IMR-90 (cell line): ENCODE data around the gene ANKRD26. TPM values are rescaled to one million over a fixed set of nuclear protein-coding genes. Genes with fewer than 3 reads are reported as not detected.

Experiments
- ATAC-seq: fragments of 200-7000 bp; cut with Tn5 transposase; 2 replicates; pipeline ENCODE4 v1.9.1; 2020; ENCODE audit warnings: low read depth, mild to moderate bottlenecking, moderate library complexity
- BruUV-seq: library from RNA; stranded (reverse); fragments of 400-500 nt; replicated peaks from 2 replicates; lab custom pipeline; 2021; lab: Mats Ljungman, UMichigan
- CTCF ChIA-PET: fragments of 300-600 bp; formaldehyde crosslinking; extraction: SDS; loops from one replicate; lab custom pipeline; 2021; ENCODE audit warnings: antibody characterized with exemption; lab: Yijun Ruan, JAX
- POLR2A ChIA-PET: fragments of 300-600 bp; sonication (Branson Sonifier 250); formaldehyde crosslinking; loops from one replicate; lab custom pipeline; 2022; ENCODE audit warnings: antibody characterized with exemption; ENCODE audit not compliant: unreplicated experiment; lab: Charles Lee
- DNase-seq: peaks from one replicate; pipeline ENCODE4 v3.0.0; 2013
- H2AFZ ChIP-seq: replicated peaks from 2 replicates; pipeline ENCODE3; 2013; ENCODE audit warnings: low read length, mild to moderate bottlenecking; ENCODE audit not compliant: poor library complexity
- H2AK5ac ChIP-seq: 2 replicates; pipeline ENCODE4 v1.6.1; 2013; ENCODE audit warnings: low read depth, low read length, inconsistent platforms
- H2AK9ac ChIP-seq: replicated peaks from 2 replicates; pipeline ENCODE3; 2013; ENCODE audit warnings: mild to moderate bottlenecking, low read depth, low read length, moderate library complexity; ENCODE audit not compliant: poor library complexity
- H2BK120ac ChIP-seq: 2 replicates; pipeline ENCODE4 v1.6.1; 2013; ENCODE audit warnings: low read depth, low read length, inconsistent platforms
- H2BK15ac ChIP-seq: 3 replicates; pipeline ENCODE4 v1.6.1; 2013; ENCODE audit warnings: low read depth, low read length, inconsistent platforms
- H2BK20ac ChIP-seq: 2 replicates; pipeline ENCODE4 v1.6.1; 2013; ENCODE audit warnings: low read depth, mild to moderate bottlenecking, inconsistent platforms, low read length, moderate library complexity
- H2BK5ac ChIP-seq: 2 replicates; pipeline ENCODE4 v1.6.1; 2013; ENCODE audit warnings: mild to moderate bottlenecking, low read depth, low read length, inconsistent platforms; ENCODE audit not compliant: poor library complexity, severe bottlenecking
- H3K14ac ChIP-seq: replicated peaks from 2 replicates; pipeline ENCODE4 v1.6.1; 2013; ENCODE audit warnings: low read depth, low read length, inconsistent platforms
- H3K18ac ChIP-seq: 2 replicates; pipeline ENCODE4 v1.6.1; 2013; ENCODE audit warnings: low read depth, low read length, control low read depth
- H3K23ac ChIP-seq: 2 replicates; pipeline ENCODE4 v1.6.1; 2013; ENCODE audit warnings: low read depth, low read length, inconsistent platforms
- H3K27ac ChIP-seq: 2 replicates; pipeline ENCODE4 v1.5.1; 2013; ENCODE audit warnings: mild to moderate bottlenecking, control low read depth, low read length; ENCODE audit not compliant: insufficient read depth
- H3K27me3 ChIP-seq: 2 replicates; pipeline ENCODE4 v1.6.1; 2013; ENCODE audit warnings: low read length; ENCODE audit not compliant: control insufficient read depth, insufficient read depth
- H3K36me3 ChIP-seq: 2 replicates; pipeline ENCODE4 v1.6.1; 2013; ENCODE audit warnings: low read length, mixed read lengths; ENCODE audit not compliant: control insufficient read depth, insufficient read depth
- H3K4ac ChIP-seq: 2 replicates; pipeline ENCODE4 v1.6.1; 2013; ENCODE audit warnings: low read depth, low read length, inconsistent platforms
- H3K4me1 ChIP-seq: 2 replicates; pipeline ENCODE4 v1.6.1; 2013; ENCODE audit warnings: low read length, mixed read lengths; ENCODE audit not compliant: control insufficient read depth, insufficient read depth
- H3K4me2 ChIP-seq: 2 replicates; pipeline ENCODE4 v1.6.1; 2013; ENCODE audit warnings: low read depth, mild to moderate bottlenecking, control low read depth, low read length, moderate library complexity
- H3K4me3 ChIP-seq: 2 replicates; pipeline ENCODE4 v1.5.1; 2013; ENCODE audit warnings: low read depth, mild to moderate bottlenecking, control low read depth, low read length, moderate library complexity; ENCODE audit not compliant: insufficient read depth
- H3K56ac ChIP-seq: 2 replicates; pipeline ENCODE4 v1.6.1; 2013; ENCODE audit warnings: low read length, inconsistent platforms; ENCODE audit not compliant: insufficient read depth; ENCODE audit errors: extremely low read depth
- H3K79me1 ChIP-seq, 2 experiments: 2 replicates each; pipeline ENCODE4 v1.6.1; 2013; ENCODE audit warnings: low read length in 2 of 2, inconsistent platforms in 1 of 2, low read depth in 1 of 2
- H3K9ac ChIP-seq: 2 replicates; pipeline ENCODE4 v1.6.1; 2013; ENCODE audit warnings: low read depth, low read length, control low read depth
- H3K9me1 ChIP-seq: 2 replicates; pipeline ENCODE4 v1.6.1; 2013; ENCODE audit warnings: low read length, inconsistent platforms; ENCODE audit not compliant: insufficient read depth
- H3K9me3 ChIP-seq: 2 replicates; pipeline ENCODE4 v1.6.1; 2013; ENCODE audit warnings: low read length; ENCODE audit not compliant: control insufficient read depth, insufficient read depth
- H4K20me1 ChIP-seq: 2 replicates; pipeline ENCODE4 v1.6.1; 2013; ENCODE audit warnings: low read length, inconsistent platforms; ENCODE audit not compliant: insufficient read depth
- H4K5ac ChIP-seq: 2 replicates; pipeline ENCODE4 v1.6.1; 2013; ENCODE audit warnings: mild to moderate bottlenecking, low read depth, low read length, control low read depth
- H4K8ac ChIP-seq, 2 experiments: 2 replicates each; pipeline ENCODE4 v1.6.1; 2013; ENCODE audit warnings: low read depth in 2 of 2, low read length in 2 of 2, control low read depth in 1 of 2, inconsistent platforms in 1 of 2
- H4K91ac ChIP-seq: 2 replicates; pipeline ENCODE4 v1.6.1; 2013; ENCODE audit warnings: low read depth, low read length, inconsistent platforms; ENCODE audit not compliant: insufficient read depth
- BHLHE40 ChIP-seq: fragments of 150-350 bp; IDR thresholded peaks from 2 replicates; pipeline ENCODE4 v1.6.1; 2016; ENCODE audit warnings: mild to moderate bottlenecking, low read depth, low read length
- CEBPB ChIP-seq: IDR thresholded peaks from 2 replicates; pipeline ENCODE4 v1.6.1; 2012; ENCODE audit warnings: low read depth, low read length, improper control_type of control experiment
- CHD1 ChIP-seq: IDR thresholded peaks from 2 replicates; pipeline ENCODE4 v1.6.1; 2012; ENCODE audit warnings: low read depth, low read length, improper control_type of control experiment
- CTCF ChIP-seq: conservative IDR thresholded peaks from 2 replicates; pipeline ENCODE4 v1.5.1; 2012; ENCODE audit warnings: mild to moderate bottlenecking, low read depth, low read length, improper control_type of control experiment
- ELK1 ChIP-seq: fragments of 150-350 bp; IDR thresholded peaks from 2 replicates; pipeline ENCODE4 v1.6.1; 2016; ENCODE audit warnings: low read depth, mild to moderate bottlenecking, low read length, moderate library complexity, borderline replicate concordance
- FOS ChIP-seq: fragments of 150-350 bp; IDR thresholded peaks from 2 replicates; pipeline ENCODE4 v1.6.1; 2016; ENCODE audit warnings: low read depth, low read length
- MAFK ChIP-seq: IDR thresholded peaks from 2 replicates; pipeline ENCODE4 v1.6.1; 2012; ENCODE audit warnings: low read depth, low read length, improper control_type of control experiment
- MAZ ChIP-seq: IDR thresholded peaks from 2 replicates; pipeline ENCODE4 v1.6.1; 2012; ENCODE audit warnings: low read depth, mild to moderate bottlenecking, low read length, improper control_type of control experiment, moderate library complexity, borderline replicate concordance
- MXI1 ChIP-seq: IDR thresholded peaks from 2 replicates; pipeline ENCODE4 v1.6.1; 2012; ENCODE audit warnings: low read depth, mild to moderate bottlenecking, low read length, moderate library complexity, borderline replicate concordance
- NFE2L2 ChIP-seq: fragments of 150-350 bp; IDR thresholded peaks from 2 replicates; pipeline ENCODE4 v1.6.1; 2016; ENCODE audit warnings: low read depth, mild to moderate bottlenecking, low read length
- POLR2A ChIP-seq: IDR thresholded peaks from 2 replicates; pipeline ENCODE4 v1.6.1; 2012; ENCODE audit warnings: mild to moderate bottlenecking, low read depth, low read length
- RAD21 ChIP-seq: IDR thresholded peaks from 2 replicates; pipeline ENCODE4 v1.6.1; 2012; ENCODE audit warnings: low read length, improper control_type of control experiment
- RCOR1 ChIP-seq: IDR thresholded peaks from 2 replicates; pipeline ENCODE4 v1.6.1; 2012; ENCODE audit warnings: mild to moderate bottlenecking, low read length, improper control_type of control experiment; ENCODE audit not compliant: insufficient replicate concordance
- SMC3 ChIP-seq: fragments of 150-350 bp; IDR thresholded peaks from 2 replicates; pipeline ENCODE4 v1.6.1; 2016; ENCODE audit warnings: low read depth, mild to moderate bottlenecking, antibody characterized with exemption, low read length, moderate library complexity
- USF2 ChIP-seq: fragments of 150-350 bp; IDR thresholded peaks from 2 replicates; pipeline ENCODE4 v1.6.1; 2017; ENCODE audit warnings: mild to moderate bottlenecking, antibody characterized with exemption, low read length, low read depth
- WGBS, 2 experiments: methylation state at CpG; one replicate each; pipeline versions ENCODE4 v1.1.5 to v1.1.7; 2013; ENCODE audit warnings: missing lambda C conversion rate in 2 of 2; ENCODE audit not compliant: insufficient read length in 1 of 2; ENCODE audit errors: extremely low coverage in 2 of 2; 5-methylcytosine and 5-hydroxymethylcytosine counted together
- dilution Hi-C: fragments of 300-500 bp; cut with HindIII; formaldehyde crosslinking; loops from one replicate; pipeline ENCODE4 v1.14.3; 2018; ENCODE audit warnings: low sequenced_read_pairs; ENCODE audit not compliant: unreplicated experiment
- in situ Hi-C: fragments of 300-500 bp; cut with MboI; formaldehyde crosslinking; loops from 3 replicates; pipeline ENCODE4 v1.14.3; 2019; ENCODE audit warnings: low sequenced_read_pairs, inconsistent platforms, mixed read lengths
- intact Hi-C: fragments of 100-400 bp; cut with micrococcal nuclease; formaldehyde crosslinking; loops from 2 replicates; pipeline ENCODE4 v1.10.0; 2022
- polyA plus RNA-seq, 3 experiments: library from polyadenylated mRNA; depleted of rRNA; stranded (reverse); fragments of >200 nt; gene quantifications; 2 replicates each; pipeline ENCODE4 v1.2.3, GENCODE V29; 2012; ENCODE audit warnings: low replicate concordance in 1 of 3
- total RNA-seq: library from RNA; depleted of rRNA; stranded (reverse); fragments of >200 nt; gene quantifications from 2 replicates; pipeline ENCODE4 v1.2.3, GENCODE V29; 2012

The ANKRD26 gene
- total and polyA plus RNA-seq, 2 of the 4 experiments (the other 2 are of a cell fraction): 1.3 to 4.8 TPM

GRCh38 chr10:27065084-27065483, 35.2 kb downstream of the ANKRD26 start:
- Histone ChIP-seq H2BK120ac (no peak overlapping the region), H2BK5ac (no peak overlapping the region), H4K20me1 (no peaks in the 10 kb centered on the region), H3K27ac (no peak overlapping the region), H3K14ac (no peak overlapping the region), H3K27me3 (no peaks in the 10 kb centered on the region), H4K91ac (no peak overlapping the region), H3K9me3 (no peaks in the 10 kb centered on the region), H2AK5ac (no peak overlapping the region), H3K4me3 (no peak overlapping the region), H3K56ac (no peak overlapping the region), H2BK15ac (no peak overlapping the region), H4K8ac (no peak overlapping the region), H2AFZ (no peak overlapping the region), H3K9me1 (no peaks in the 10 kb centered on the region; the same call in 1 of the 2 replicates), H3K9ac (no peak overlapping the region), H3K18ac (no peak overlapping the region), H3K4me2 (no peak overlapping the region), H3K36me3 (peaks cover 10% of the 10 kb centered on the region), H2BK20ac (no peak overlapping the region), H3K23ac (no peak overlapping the region), H3K4ac (no peak overlapping the region), H3K79me1 (no peaks in the 10 kb centered on the region; a peak in 2 of 4 replicates), H4K5ac (no peak overlapping the region), H2AK9ac (no peak overlapping the region), H3K4me1 (peaks cover 2% of the 10 kb centered on the region; the same call in 1 of the 2 replicates)
- WGBS, 2 experiments: no CpG with 5 or more reads among the region's 2 CpGs
- TF ChIP-seq SMC3 (no peak), BHLHE40 (no peak), USF2 (no peak), CTCF (no peak), ELK1 (no peak), CHD1 (no peak), MXI1 (no peak), MAZ (no peak), FOS (no peak), MAFK (no peak), NFE2L2 (no peak), RCOR1 (no peak), CEBPB (no peak), POLR2A (no peak), RAD21 (no peak)
- CTCF ChIA-PET: interaction anchor here (0.6 kb wide), 1 partner anchor 19 kb away, joined by 3 read pairs; no protein-coding TSS in a partner anchor
- ATAC-seq (no peak), DNase-seq (no peak)
- dilution Hi-C loops: no loop called here
- POLR2A ChIA-PET: no interaction called here
- no TSS peak for BruUV-seq
- intact Hi-C loops: loop anchor here (2.0 kb wide), 1 partner anchor 20 kb away; no protein-coding TSS in a partner anchor
- in situ Hi-C loops: no loop called here
